ENCODE data around the gene GRK2. TPM values are rescaled to one million over a fixed set of nuclear protein-coding genes. Genes with fewer than 3 reads are reported as not detected.

The GRK2 gene
- total RNA-seq, 1 donor from 2014 or later = 100 TPM

GRCh38 chr11:67271541-67272284 is 5.4 kb downstream of the GRK2 start:
- TF ChIP-seq POLR2AphosphoS5 (IDR thresholded peaks at IDR 0.05; ENCODE audit: insufficient read depth in 1 of 2, low read depth in 1 of 2) (peak in 1 of 2 donors; percentile 25), POLR2A (IDR thresholded peaks at IDR 0.05) (no peak)
- peak overlapping the region in 1 of 2 donors; percentile 39 for H3K4me3 ChIP-seq

GRCh38 chr11:67272327-67273259 is 6.3 kb downstream of the GRK2 start:
- Histone ChIP-seq H3K27me3 (no peaks in the 10 kb centered on the region), H3K9me3 (no peaks in the 10 kb centered on the region), H3K27ac (peak overlapping the region; percentile 92), H3K36me3 (peaks cover 0 to 11% of the 10 kb centered on the region in 2 donors), H3K4me3 (peak overlapping the region in 1 of 2 donors; percentile 11), H3K4me1 (peaks cover 100% of the 10 kb centered on the region)
- TF ChIP-seq POLR2A (IDR thresholded peaks at IDR 0.05) (no peak), POLR2AphosphoS5 (IDR thresholded peaks at IDR 0.05; ENCODE audit: insufficient read depth in 1 of 2, low read depth in 1 of 2) (no peak), CTCF (IDR thresholded peaks at IDR 0.05) (no peak)
- intact Hi-C loops (cut with DNase I) = no loop called here
- no peak for DNase-seq (ENCODE audit: extremely low spot score in 2 of 2)

More at GRCh38 chr11:67271541-67272284, 5.4 kb downstream of the GRK2 start:
- Histone ChIP-seq H3K9me3 (no peaks in the 10 kb centered on the region), H3K27ac (peak overlapping the region; percentile 96), H3K4me1 (peaks cover 97% of the 10 kb centered on the region), H3K36me3 (peaks cover 0 to 11% of the 10 kb centered on the region in 2 donors), H3K27me3 (no peaks in the 10 kb centered on the region)
- intact Hi-C loops (cut with DNase I) = no loop called here
- DNase-seq (ENCODE audit: extremely low spot score in 2 of 2) = no peak

GRCh38 chr11:67273260-67273990 is 7.2 kb downstream of the GRK2 start:
- no peaks in the 10 kb centered on the region for H3K9me3 ChIP-seq
- H3K4me1 ChIP-seq = peaks cover 100% of the 10 kb centered on the region
- TF ChIP-seq CTCF (IDR thresholded peaks at IDR 0.05) = no peak
- no peak for TF ChIP-seq POLR2A (IDR thresholded peaks at IDR 0.05)
- no peak for TF ChIP-seq POLR2AphosphoS5 (IDR thresholded peaks at IDR 0.05; ENCODE audit: insufficient read depth in 1 of 2, low read depth in 1 of 2)
- no peaks in the 10 kb centered on the region for H3K27me3 ChIP-seq
- H3K36me3 ChIP-seq = peaks cover 0 to 6% of the 10 kb centered on the region in 2 donors
- peak overlapping the region; percentile 92 for H3K27ac ChIP-seq
- DNase-seq (ENCODE audit: extremely low spot score in 2 of 2) = no peak
- intact Hi-C loops (cut with DNase I) = no loop called here
- no peak overlapping the region for H3K4me3 ChIP-seq

GRCh38 chr11:67274768-67275605 is 8.7 kb downstream of the GRK2 start:
- H3K4me3 ChIP-seq = no peak overlapping the region
- no peaks in the 10 kb centered on the region for H3K9me3 ChIP-seq
- TF ChIP-seq POLR2AphosphoS5 (IDR thresholded peaks at IDR 0.05; ENCODE audit: insufficient read depth in 1 of 2, low read depth in 1 of 2) = no peak
- no peak for TF ChIP-seq CTCF (IDR thresholded peaks at IDR 0.05)
- no peak for TF ChIP-seq POLR2A (IDR thresholded peaks at IDR 0.05)
- H3K36me3 ChIP-seq = peaks cover 0 to 14% of the 10 kb centered on the region in 2 donors
- peaks cover 100% of the 10 kb centered on the region for H3K4me1 ChIP-seq
- H3K27me3 ChIP-seq = no peaks in the 10 kb centered on the region
- no peak for DNase-seq (ENCODE audit: extremely low spot score in 2 of 2)
- peak overlapping the region; percentile 92 for H3K27ac ChIP-seq
- intact Hi-C loops (cut with DNase I) = no loop called here

Measured in vagina (tissue), 2 donors.